ENCODE measurements around the gene IL12RB2. TPM values are rescaled to one million over a fixed set of nuclear protein-coding genes. Genes with fewer than 3 reads are reported as not detected.

Gene IL12RB2
- total RNA-seq, 1 donor from 2014 or later = 1.1 TPM

DNA sequence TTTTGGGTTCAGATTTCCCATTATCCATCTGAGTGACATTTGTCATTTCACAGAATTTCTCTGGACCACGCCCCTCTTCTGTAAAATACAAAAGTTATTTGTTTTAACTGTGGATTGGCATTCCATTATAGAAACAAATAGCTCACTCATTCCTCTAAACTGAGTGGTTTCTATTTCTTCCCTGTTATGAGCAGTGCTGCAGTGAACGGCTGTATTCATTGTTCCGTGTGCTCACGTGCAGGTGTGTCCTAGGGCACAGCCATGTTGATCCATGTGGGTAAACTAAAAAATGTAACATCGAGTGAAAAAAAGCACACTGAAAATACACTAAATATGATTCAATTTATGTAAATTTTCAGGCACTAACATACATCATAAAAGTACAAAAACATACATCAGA, 27.0 kb upstream of the IL12RB2 start:
- no peak for DNase-seq
- intact Hi-C loops (cut with micrococcal nuclease) = no loop called here
- no peaks in the 10 kb centered on the region for H3K36me3 Mint-ChIP-seq (ENCODE audit: low read depth)
- TF ChIP-seq, protein P1, sequence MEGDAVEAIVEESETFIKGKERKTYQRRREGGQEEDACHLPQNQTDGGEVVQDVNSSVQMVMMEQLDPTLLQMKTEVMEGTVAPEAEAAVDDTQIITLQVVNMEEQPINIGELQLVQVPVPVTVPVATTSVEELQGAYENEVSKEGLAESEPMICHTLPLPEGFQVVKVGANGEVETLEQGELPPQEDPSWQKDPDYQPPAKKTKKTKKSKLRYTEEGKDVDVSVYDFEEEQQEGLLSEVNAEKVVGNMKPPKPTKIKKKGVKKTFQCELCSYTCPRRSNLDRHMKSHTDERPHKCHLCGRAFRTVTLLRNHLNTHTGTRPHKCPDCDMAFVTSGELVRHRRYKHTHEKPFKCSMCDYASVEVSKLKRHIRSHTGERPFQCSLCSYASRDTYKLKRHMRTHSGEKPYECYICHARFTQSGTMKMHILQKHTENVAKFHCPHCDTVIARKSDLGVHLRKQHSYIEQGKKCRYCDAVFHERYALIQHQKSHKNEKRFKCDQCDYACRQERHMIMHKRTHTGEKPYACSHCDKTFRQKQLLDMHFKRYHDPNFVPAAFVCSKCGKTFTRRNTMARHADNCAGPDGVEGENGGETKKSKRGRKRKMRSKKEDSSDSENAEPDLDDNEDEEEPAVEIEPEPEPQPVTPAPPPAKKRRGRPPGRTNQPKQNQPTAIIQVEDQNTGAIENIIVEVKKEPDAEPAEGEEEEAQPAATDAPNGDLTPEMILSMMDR (IDR thresholded peaks at IDR 0.05) = no peak
- H3K27ac Mint-ChIP-seq = no peak overlapping the region
- H3K4me3 Mint-ChIP-seq = no peak overlapping the region
- ChIA-PET POLR2A (no interaction called here), CTCF (no interaction called here)
- H3K27me3 Mint-ChIP-seq = peaks cover 4% of the 10 kb centered on the region
- ATAC-seq (ENCODE audit: low read depth) = no peak
- H3K4me1 Mint-ChIP-seq = peaks cover 2% of the 10 kb centered on the region
- no peaks in the 10 kb centered on the region for H3K9me3 Mint-ChIP-seq

DNA sequence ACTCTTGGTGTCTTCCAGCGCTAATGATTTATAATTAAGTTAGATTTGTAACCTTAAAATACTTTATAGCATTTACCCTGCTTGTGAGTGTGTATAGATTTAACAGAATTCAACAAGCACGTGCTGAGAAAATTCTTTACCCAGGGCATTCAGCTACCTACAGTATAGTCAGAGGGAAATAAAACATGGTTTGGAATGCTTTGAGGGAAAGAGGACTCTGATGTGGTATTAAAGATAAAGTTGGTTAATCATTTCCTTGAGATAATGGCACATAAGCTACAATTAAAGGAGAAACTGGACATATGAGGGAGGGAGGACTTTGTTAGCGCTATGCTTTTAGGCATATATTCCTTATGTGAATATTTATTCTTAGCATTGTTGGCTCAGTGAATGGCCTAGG, 26.4 kb upstream of the IL12RB2 start:
- DNase-seq (no peak), ATAC-seq (ENCODE audit: low read depth) (no peak)
- Mint-ChIP-seq H3K4me1 (peaks cover 7% of the 10 kb centered on the region), H3K27me3 (peaks cover 4% of the 10 kb centered on the region), H3K36me3 (ENCODE audit: low read depth) (no peaks in the 10 kb centered on the region), H3K27ac (no peak overlapping the region), H3K4me3 (no peak overlapping the region), H3K9me3 (no peaks in the 10 kb centered on the region)
- ChIA-PET CTCF (no interaction called here), POLR2A (no interaction called here)
- TF ChIP-seq, protein P1 (IDR thresholded peaks at IDR 0.05) = no peak
- intact Hi-C loops (cut with micrococcal nuclease) = no loop called here

DNA sequence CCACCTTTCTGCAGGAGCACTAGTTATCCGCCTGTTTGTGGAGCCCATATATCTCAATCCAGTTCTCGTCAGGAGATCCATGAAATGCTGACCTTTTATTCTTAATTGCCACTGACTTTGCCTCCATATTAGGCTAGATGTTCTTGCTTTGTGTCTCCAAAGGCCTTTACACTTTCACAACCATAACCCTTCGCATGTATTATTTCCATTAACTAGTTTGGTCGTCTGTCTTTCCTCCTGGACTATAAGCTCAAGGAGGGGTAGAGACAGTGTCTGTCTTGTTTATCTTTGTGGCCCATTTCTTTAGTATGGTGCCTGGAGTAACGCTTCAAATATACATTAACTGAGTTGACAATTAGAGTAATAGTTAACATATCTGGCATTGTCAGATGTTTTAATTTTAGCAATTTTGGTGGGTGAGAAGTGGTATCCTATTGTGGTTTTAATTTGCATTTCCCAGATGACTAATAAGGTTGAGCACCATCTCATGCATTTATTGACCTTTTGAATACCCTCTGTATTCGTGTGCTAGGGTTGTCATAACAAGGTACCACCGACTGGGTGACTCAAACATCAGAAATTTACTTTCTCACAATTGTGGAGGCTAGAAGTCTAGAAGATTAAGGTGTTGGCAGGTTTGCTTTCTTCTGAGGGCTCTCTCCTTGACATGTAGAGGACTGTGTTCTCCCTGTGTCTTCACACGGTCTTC, 21.7 kb upstream of the IL12RB2 start:
- TF ChIP-seq, protein P1 (IDR thresholded peaks at IDR 0.05) = no peak
- ChIA-PET POLR2A (no interaction called here), CTCF (no interaction called here)
- no peak overlapping the region for H3K27ac Mint-ChIP-seq
- no peaks in the 10 kb centered on the region for H3K9me3 Mint-ChIP-seq
- no peaks in the 10 kb centered on the region for H3K36me3 Mint-ChIP-seq (ENCODE audit: low read depth)
- H3K4me1 Mint-ChIP-seq = peaks cover 11% of the 10 kb centered on the region
- H3K4me3 Mint-ChIP-seq = no peak overlapping the region
- DNase-seq = no peak
- peak; percentile 49 for ATAC-seq (ENCODE audit: low read depth)
- intact Hi-C loops (cut with micrococcal nuclease) = loop anchor here (2.0 kb wide), 1 partner anchor 53 kb away; no protein-coding TSS in a partner anchor
- H3K27me3 Mint-ChIP-seq = peaks cover 4% of the 10 kb centered on the region

DNA sequence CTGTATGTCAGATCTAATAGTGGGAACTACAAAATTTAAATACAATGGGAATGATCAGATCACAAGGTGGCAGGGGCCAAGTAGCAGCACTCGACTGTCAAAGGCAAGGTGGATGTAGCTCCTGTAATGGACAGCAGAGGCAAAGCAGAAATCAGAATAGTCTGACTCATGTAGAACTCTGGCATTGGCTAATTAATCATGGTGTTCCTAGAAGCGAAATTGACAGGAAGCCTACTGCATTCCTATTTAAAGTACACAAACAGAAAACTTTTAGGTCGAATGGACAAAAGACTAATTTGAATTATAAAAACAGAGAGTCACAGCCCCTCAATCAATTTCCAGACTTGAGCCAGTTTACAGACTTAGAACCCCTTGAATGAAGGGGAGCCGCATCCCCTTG, 17.4 kb upstream of the IL12RB2 start:
- ATAC-seq (ENCODE audit: low read depth) (no peak), DNase-seq (no peak)
- Mint-ChIP-seq H3K4me3 (no peak overlapping the region), H3K9me3 (peaks cover under 1% of the 10 kb centered on the region), H3K27me3 (peaks cover 12% of the 10 kb centered on the region), H3K27ac (no peak overlapping the region), H3K36me3 (ENCODE audit: low read depth) (no peaks in the 10 kb centered on the region), H3K4me1 (peaks cover 11% of the 10 kb centered on the region)
- POLR2A ChIA-PET = no interaction called here
- CTCF ChIA-PET = no interaction called here
- intact Hi-C loops (cut with micrococcal nuclease) = no loop called here
- TF ChIP-seq, protein P1 (IDR thresholded peaks at IDR 0.05) = no peak

DNA sequence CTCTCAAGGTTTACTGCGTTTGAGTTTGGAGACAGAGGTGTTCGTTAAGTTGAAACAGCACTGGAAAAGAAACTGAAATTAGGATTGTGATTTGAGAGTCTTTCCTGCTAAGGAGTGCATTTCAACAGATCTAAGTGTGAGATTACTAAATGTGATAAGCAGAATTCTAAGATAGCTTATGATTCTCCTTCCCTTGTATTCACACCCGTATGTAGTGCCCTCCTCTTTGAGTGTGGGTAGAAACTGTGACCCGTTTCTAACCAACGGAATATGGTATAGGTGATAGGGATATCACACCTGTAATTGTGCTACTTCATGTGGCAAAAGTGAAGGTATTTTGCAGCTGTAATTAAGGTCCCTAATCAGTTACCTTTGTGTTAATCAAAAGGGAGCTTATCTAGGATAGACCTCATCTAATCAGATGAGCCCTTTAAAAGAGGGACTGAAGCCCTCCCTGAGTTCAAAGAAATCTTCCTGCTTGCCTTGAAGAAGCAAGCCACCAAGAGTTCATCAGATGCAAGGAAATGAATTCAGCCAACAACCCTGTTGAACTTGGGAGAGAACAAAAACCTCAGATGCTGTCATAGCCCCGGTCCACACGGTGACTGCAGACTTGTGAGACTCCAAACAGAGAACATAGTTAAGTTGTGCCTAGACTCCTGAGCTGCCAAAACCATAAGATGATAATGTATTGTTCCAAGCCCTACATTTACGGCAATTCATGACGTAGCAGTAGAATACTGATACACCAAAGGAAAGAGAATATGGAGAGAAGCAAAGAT, 12.6 kb upstream of the IL12RB2 start:
- TF ChIP-seq, protein P1 (IDR thresholded peaks at IDR 0.05) = no peak

More for the DNA sequence above, 12.6 kb upstream of the IL12RB2 start:
- POLR2A ChIA-PET = interaction anchor here (0.7 kb wide), 1 partner anchor 74 kb away, joined by 7 read pairs; no protein-coding TSS in a partner anchor
- no peak overlapping the region for H3K4me3 Mint-ChIP-seq
- H3K36me3 Mint-ChIP-seq (ENCODE audit: low read depth) = no peaks in the 10 kb centered on the region
- peaks cover 2% of the 10 kb centered on the region for H3K9me3 Mint-ChIP-seq
- CTCF ChIA-PET = no interaction called here
- no peak for DNase-seq
- no peaks in the 10 kb centered on the region for H3K4me1 Mint-ChIP-seq
- peaks cover 14% of the 10 kb centered on the region for H3K27me3 Mint-ChIP-seq
- intact Hi-C loops (cut with micrococcal nuclease) = no loop called here
- ATAC-seq (ENCODE audit: low read depth) = no peak
- no peak overlapping the region for H3K27ac Mint-ChIP-seq

Measured in activated B cell treated with CpG ODN at 0.5 μM for 24 hours (primary cell).